GM18909 (cell line): ENCODE measurements around the gene CHMP4A.

Experiments
- ATAC-seq: cut with Tn5 transposase; IDR thresholded peaks from one replicate; pipeline ENCODE4 v1.9.1; 2021; ENCODE audit warnings: mild to moderate bottlenecking; ENCODE audit not compliant: unreplicated experiment, poor library complexity

The CHMP4A gene

GRCh38 chr14:24198814-24199524 lies 14.3 kb downstream of the CHMP4A start:
- ATAC-seq, result no peak

GRCh38 chr14:24197056-24197450 lies 16.2 kb downstream of the CHMP4A start:
- ATAC-seq, result no peak

- ATAC-seq, result no peak
Measured at GRCh38 chr14:24196071-24197055, 16.9 kb downstream of the CHMP4A start.

GRCh38 chr14:24195186-24196070 lies 17.9 kb downstream of the CHMP4A start, which contains the start of gene TM9SF1:
Gene TM9SF1, minus strand, starts transcription at chr14:24195441. Its CDS starts 422 bp downstream, at chr14:24195019.
- peak; percentile 92 for ATAC-seq

- no peak for ATAC-seq
Measured at GRCh38 chr14:24194873-24195185, 18.5 kb downstream of the CHMP4A start.

- no peak for ATAC-seq
Measured at GRCh38 chr14:24194186-24194872, 19.0 kb downstream of the CHMP4A start.

- no peak for ATAC-seq
Measured at GRCh38 chr14:24192933-24193332, 20.4 kb downstream of the CHMP4A start.

- no peak for ATAC-seq
Measured at GRCh38 chr14:24190416-24190815, 22.9 kb downstream of the CHMP4A start.

GRCh38 chr14:24189460-24189859 lies 23.8 kb downstream of the CHMP4A start:
- ATAC-seq, result no peak

- ATAC-seq, result no peak
Measured at GRCh38 chr14:24189059-24189375, 24.3 kb downstream of the CHMP4A start.

GRCh38 chr14:24188251-24189058 lies 24.8 kb downstream of the CHMP4A start, which contains the start of gene IPO4:
Gene IPO4, minus strand, starts transcription at chr14:24188816. Its CDS starts 29 bp downstream, at chr14:24188787.
- peak; percentile 92 for ATAC-seq

GRCh38 chr14:24187539-24187915 lies 25.8 kb downstream of the CHMP4A start:
- ATAC-seq, result no peak

- no peak for ATAC-seq
Measured at GRCh38 chr14:24186831-24187538, 26.3 kb downstream of the CHMP4A start.

GRCh38 chr14:24185741-24186140 lies 27.5 kb downstream of the CHMP4A start:
- no peak for ATAC-seq

- ATAC-seq, result no peak
Measured at GRCh38 chr14:24185026-24185425, 28.3 kb downstream of the CHMP4A start.

- no peak for ATAC-seq
Measured at GRCh38 chr14:24184104-24184970, 29.0 kb downstream of the CHMP4A start.

- no peak for ATAC-seq
Measured at GRCh38 chr14:24183014-24183481, 30.2 kb downstream of the CHMP4A start.
